Naive B cell (primary cell): ENCODE measurements around the gene GRK2. TPM values are rescaled to one million over a fixed set of nuclear protein-coding genes. Genes with fewer than 3 reads are reported as not detected.
"Not testable (repeated sequence)": the region's sequence is repeated elsewhere in the genome, so short reads cannot be mapped to it uniquely, and the experiment has no call there.

Experiments
- ATAC-seq, 2 donors: fragments of 150-1000 bp; cut with Tn5 transposase; 2 replicates each; pipeline ENCODE4 v1.10.0; 2021; ENCODE audit warnings: low read depth in 2 of 2, mild to moderate bottlenecking in 2 of 2, moderate library complexity in 2 of 2
- DNase-seq: peaks from one replicate; pipeline ENCODE4 v3.0.0; 2022
- H3K27ac Mint-ChIP-seq, 6 donors: one replicate each; pipeline ENCODE4 v1.8.0; 2020 to 2022; ENCODE audit warnings: mild to moderate bottlenecking in 6 of 6, mixed read lengths in 6 of 6, moderate library complexity in 5 of 6, inconsistent platforms in 2 of 6
- H3K27me3 Mint-ChIP-seq, 3 donors: one replicate each; pipeline ENCODE4 v1.8.0; 2021 to 2022; ENCODE audit warnings: mixed read lengths in 3 of 3, mild to moderate bottlenecking in 1 of 3
- H3K36me3 Mint-ChIP-seq, 2 donors: one replicate each; pipeline ENCODE4 v1.8.0; 2020 to 2022; ENCODE audit warnings: mixed read lengths in 2 of 2, inconsistent platforms in 1 of 2, mild to moderate bottlenecking in 1 of 2
- H3K4me1 Mint-ChIP-seq, 3 donors: one replicate each; pipeline ENCODE4 v1.8.0; 2020 to 2022; ENCODE audit warnings: mixed read lengths in 3 of 3, inconsistent platforms in 1 of 3, mild to moderate bottlenecking in 1 of 3, moderate library complexity in 1 of 3
- H3K4me3 Mint-ChIP-seq, 8 donors: one replicate each; pipeline ENCODE4 v1.8.0; 2020 to 2022; ENCODE audit warnings: mild to moderate bottlenecking in 8 of 8, mixed read lengths in 8 of 8, moderate library complexity in 8 of 8, inconsistent platforms in 2 of 8
- H3K9me3 Mint-ChIP-seq, 7 donors: one replicate each; pipeline ENCODE4 v1.8.0; 2020 to 2022; ENCODE audit warnings: mixed read lengths in 7 of 7, mild to moderate bottlenecking in 5 of 7, inconsistent platforms in 2 of 7, moderate library complexity in 1 of 7
- polyA plus RNA-seq, 6 donors: library from polyadenylated mRNA; unstranded; fragments of 300-500 nt; fragmentation: Illumina TruSeq; gene quantifications; one replicate each; pipeline ENCODE4 v1.2.3, GENCODE V29; 2021; ENCODE audit warnings: low read depth in 6 of 6

GRK2 gene
- polyA plus RNA-seq, 6 donors from 2014 or later, result 17.9 to 63.4 (median 31.7) TPM

DNA sequence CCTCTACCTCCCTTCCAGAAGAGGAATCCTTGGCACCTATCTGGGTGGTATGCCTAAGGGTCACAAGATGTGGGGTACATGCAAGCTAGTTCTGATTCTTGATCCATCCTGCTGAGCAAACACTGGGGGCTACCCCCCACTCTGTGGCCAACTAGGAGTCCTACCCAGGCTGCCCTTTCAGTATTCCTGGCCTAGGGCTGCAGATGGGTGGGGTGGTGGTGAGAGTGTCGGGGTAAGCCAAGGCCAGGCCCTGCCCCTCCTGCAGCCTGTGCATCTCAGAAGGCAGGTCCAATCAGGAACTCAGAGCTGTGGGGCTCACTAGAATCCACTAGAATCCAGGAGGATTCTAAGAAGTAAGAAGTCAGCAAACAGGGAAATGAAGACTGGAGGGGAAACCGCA is 47.9 kb downstream of the GRK2 start:
- ATAC-seq (no peak), DNase-seq (no peak)
- Mint-ChIP-seq H3K9me3 (no peaks in the 10 kb centered on the region), H3K27ac (peak overlapping the region in 2 of 6 donors; percentile 37 to 64), H3K27me3 (no peaks in the 10 kb centered on the region), H3K4me1 (peaks cover 28 to 42% (median 30%) of the 10 kb centered on the region in 3 donors), H3K36me3 (peaks cover 0 to 4% of the 10 kb centered on the region in 2 donors), H3K4me3 (peak overlapping the region in 2 of 8 donors; percentile 24 to 34)

GRCh38 chr11:67315325-67315909 is 49.1 kb downstream of the GRK2 start:
- H3K36me3 Mint-ChIP-seq, result peaks cover 0 to 4% of the 10 kb centered on the region in 2 donors
- H3K4me1 Mint-ChIP-seq, result peaks cover 32 to 45% (median 35%) of the 10 kb centered on the region in 3 donors
- H3K9me3 Mint-ChIP-seq, result no peaks in the 10 kb centered on the region
- DNase-seq (no peak), ATAC-seq (no peak)
- peak overlapping the region in 7 of 8 donors; percentile 26 to 98 (median 73) for H3K4me3 Mint-ChIP-seq
- H3K27ac Mint-ChIP-seq, result peak overlapping the region in 2 of 6 donors; percentile 47 to 57
- no peaks in the 10 kb centered on the region for H3K27me3 Mint-ChIP-seq

DNA sequence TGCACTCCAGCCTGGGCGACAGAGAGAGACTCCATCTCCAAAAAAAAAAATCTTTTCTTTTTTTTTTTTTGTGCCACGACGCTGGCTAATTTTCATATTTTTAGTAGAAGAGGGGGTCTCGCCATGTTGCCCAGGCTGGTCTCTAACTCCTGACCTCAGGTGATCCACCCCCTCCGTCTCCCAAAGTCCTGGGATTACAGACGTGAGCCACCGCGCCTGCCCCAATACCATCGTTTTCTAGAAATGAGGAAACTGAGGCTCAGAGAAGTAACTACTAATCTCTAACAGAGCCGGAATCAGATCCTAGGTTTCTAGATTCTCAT is 50.6 kb downstream of the GRK2 start:
- Mint-ChIP-seq H3K9me3 (no peaks in the 10 kb centered on the region), H3K27ac (peak overlapping the region in 4 of 6 donors; percentile 30 to 96 (median 66)), H3K4me1 (peaks cover 36 to 48% (median 39%) of the 10 kb centered on the region in 3 donors), H3K27me3 (no peaks in the 10 kb centered on the region), H3K4me3 (peak overlapping the region; percentile 91 to 100 (median 98)), H3K36me3 (peaks cover 0 to 4% of the 10 kb centered on the region in 2 donors)
- DNase-seq (no peak), ATAC-seq (no peak)

- no peaks in the 10 kb centered on the region for H3K27me3 Mint-ChIP-seq
- H3K9me3 Mint-ChIP-seq, result no peaks in the 10 kb centered on the region
- H3K4me3 Mint-ChIP-seq, result peak overlapping the region; percentile 91 to 100 (median 98)
- peak overlapping the region; percentile 93 to 99 (median 96) for H3K27ac Mint-ChIP-seq
- DNase-seq (peak; percentile 98), ATAC-seq (peak; percentile 86 to 87)
- peaks cover 0 to 4% of the 10 kb centered on the region in 2 donors for H3K36me3 Mint-ChIP-seq
- peaks cover 35 to 48% (median 43%) of the 10 kb centered on the region in 3 donors for H3K4me1 Mint-ChIP-seq
Observed at GRCh38 chr11:67317205-67317887, 51.1 kb downstream of the GRK2 start.

- DNase-seq, result no peak
- no peaks in the 10 kb centered on the region for H3K27me3 Mint-ChIP-seq
- H3K36me3 Mint-ChIP-seq, result peaks cover 0 to 4% of the 10 kb centered on the region in 2 donors
- no peaks in the 10 kb centered on the region for H3K9me3 Mint-ChIP-seq
- peak overlapping the region; percentile 93 to 99 (median 96) for H3K27ac Mint-ChIP-seq
- peaks cover 29 to 48% (median 42%) of the 10 kb centered on the region in 3 donors for H3K4me1 Mint-ChIP-seq
- ATAC-seq, result peak; percentile 20 to 32
- peak overlapping the region; percentile 91 to 100 (median 98) for H3K4me3 Mint-ChIP-seq
Observed at GRCh38 chr11:67317888-67318555, 51.7 kb downstream of the GRK2 start.

DNA sequence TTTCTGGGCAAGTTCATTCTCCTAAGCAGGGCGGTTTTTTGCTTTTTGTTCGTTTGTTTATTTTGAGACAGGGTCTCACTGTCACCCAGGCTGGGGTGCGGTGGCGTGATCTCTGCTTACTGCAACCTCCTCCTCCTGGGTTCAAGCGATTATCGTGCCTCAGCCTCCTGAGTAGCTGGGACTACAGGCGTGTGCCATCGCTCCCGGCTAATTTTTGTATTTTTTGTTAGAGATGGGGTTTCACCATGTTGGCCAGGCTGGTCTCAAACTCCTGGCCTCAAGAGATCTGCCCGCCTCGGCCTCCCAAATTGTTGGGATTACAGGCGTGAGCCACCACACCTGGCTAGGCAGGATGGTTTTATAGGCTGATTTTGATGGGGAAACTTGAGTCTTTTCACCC is 52.6 kb downstream of the GRK2 start:
- H3K9me3 Mint-ChIP-seq, H3K36me3 Mint-ChIP-seq, DNase-seq, H3K27me3 Mint-ChIP-seq, ATAC-seq: not testable (repeated sequence)
- Mint-ChIP-seq H3K4me1 (peaks cover 24 to 43% (median 36%) of the 10 kb centered on the region in 3 donors), H3K27ac (peak overlapping the region in 1 of 6 donors; percentile 60), H3K4me3 (peak overlapping the region; percentile 91 to 100 (median 98))

- H3K36me3 Mint-ChIP-seq, result peaks cover 0 to 4% of the 10 kb centered on the region in 2 donors
- H3K27ac Mint-ChIP-seq, result no peak overlapping the region
- H3K27me3 Mint-ChIP-seq, result no peaks in the 10 kb centered on the region
- H3K4me1 Mint-ChIP-seq, result peaks cover 24 to 38% (median 35%) of the 10 kb centered on the region in 3 donors
- peak overlapping the region in 1 of 8 donors; percentile 98 for H3K4me3 Mint-ChIP-seq
- no peaks in the 10 kb centered on the region for H3K9me3 Mint-ChIP-seq
- DNase-seq, result no peak
- no peak for ATAC-seq
Observed at GRCh38 chr11:67320011-67320410, 53.7 kb downstream of the GRK2 start.

GRCh38 chr11:67320691-67321090 is 54.4 kb downstream of the GRK2 start:
- ATAC-seq, result no peak

GRCh38 chr11:67321313-67321871 is 55.1 kb downstream of the GRK2 start:
- ATAC-seq (no peak), DNase-seq (no peak)
- H3K4me3 Mint-ChIP-seq, result peak overlapping the region in 1 of 8 donors; percentile 13
- H3K9me3 Mint-ChIP-seq, result no peaks in the 10 kb centered on the region
- H3K4me1 Mint-ChIP-seq, result peaks cover 23 to 38% (median 35%) of the 10 kb centered on the region in 3 donors
- peak overlapping the region in 1 of 6 donors; percentile 27 for H3K27ac Mint-ChIP-seq
- no peaks in the 10 kb centered on the region for H3K27me3 Mint-ChIP-seq
- peaks cover 0 to 8% of the 10 kb centered on the region in 2 donors for H3K36me3 Mint-ChIP-seq

More at GRCh38 chr11:67320691-67321090, 54.4 kb downstream of the GRK2 start:
- DNase-seq, result no peak
- H3K4me3 Mint-ChIP-seq, result peak overlapping the region in 1 of 8 donors; percentile 98
- H3K4me1 Mint-ChIP-seq, result peaks cover 24 to 38% (median 35%) of the 10 kb centered on the region in 3 donors
- no peaks in the 10 kb centered on the region for H3K9me3 Mint-ChIP-seq
- H3K27me3 Mint-ChIP-seq, result no peaks in the 10 kb centered on the region
- H3K36me3 Mint-ChIP-seq, result peaks cover 0 to 4% of the 10 kb centered on the region in 2 donors
- no peak overlapping the region for H3K27ac Mint-ChIP-seq

- peak overlapping the region in 2 of 8 donors; percentile 13 to 41 for H3K4me3 Mint-ChIP-seq
- H3K27me3 Mint-ChIP-seq, result no peaks in the 10 kb centered on the region
- peaks cover 0 to 8% of the 10 kb centered on the region in 2 donors for H3K36me3 Mint-ChIP-seq
- no peak overlapping the region for H3K27ac Mint-ChIP-seq
- DNase-seq (no peak), ATAC-seq (no peak)
- H3K9me3 Mint-ChIP-seq, result no peaks in the 10 kb centered on the region
- H3K4me1 Mint-ChIP-seq, result peaks cover 19 to 35% (median 32%) of the 10 kb centered on the region in 3 donors
Observed at GRCh38 chr11:67322049-67322448, 55.8 kb downstream of the GRK2 start.

DNA sequence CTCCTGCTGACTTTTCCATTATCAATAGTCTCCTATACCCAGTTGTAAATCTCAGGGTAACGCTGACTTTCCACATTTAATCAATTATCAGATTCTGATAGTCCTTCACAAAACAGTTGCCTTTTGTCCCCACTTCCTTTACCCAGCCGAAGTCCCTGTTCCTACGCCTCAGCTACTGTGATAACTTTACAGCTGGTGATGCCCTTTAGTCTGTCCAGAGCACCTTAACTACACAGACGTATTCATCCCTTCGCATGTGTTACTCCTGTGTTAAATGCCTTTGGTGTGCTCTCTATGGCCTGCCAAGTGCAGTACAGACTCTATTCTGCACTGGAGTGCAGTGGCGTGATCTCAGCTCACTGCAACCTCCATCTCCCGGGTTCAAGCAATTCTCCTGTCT is 57.3 kb downstream of the GRK2 start:
- DNase-seq (no peak), ATAC-seq (no peak)
- peaks cover 0 to 4% of the 10 kb centered on the region in 2 donors for H3K36me3 Mint-ChIP-seq
- no peaks in the 10 kb centered on the region for H3K27me3 Mint-ChIP-seq
- no peaks in the 10 kb centered on the region for H3K9me3 Mint-ChIP-seq
- H3K4me1 Mint-ChIP-seq, result peaks cover 12 to 27% (median 22%) of the 10 kb centered on the region in 3 donors
- peak overlapping the region in 1 of 8 donors; percentile 30 for H3K4me3 Mint-ChIP-seq
- H3K27ac Mint-ChIP-seq, result peak overlapping the region in 1 of 6 donors; percentile 19

GRCh38 chr11:67332081-67332691 is 65.9 kb downstream of the GRK2 start:
- ATAC-seq, result no peak
- no peaks in the 10 kb centered on the region for H3K9me3 Mint-ChIP-seq
- H3K36me3 Mint-ChIP-seq, result peaks cover 7 to 8% of the 10 kb centered on the region in 2 donors
- H3K4me3 Mint-ChIP-seq, result no peak overlapping the region
- H3K27me3 Mint-ChIP-seq, result no peaks in the 10 kb centered on the region
- H3K4me1 Mint-ChIP-seq, result no peaks in the 10 kb centered on the region
- DNase-seq, result no peak
- no peak overlapping the region for H3K27ac Mint-ChIP-seq
